OCI-M1 (cell line): ENCODE measurements around the gene LEO1.

ENCODE experiments used
- DNase-seq: peaks from one replicate; lab custom pipeline; 2025; lab: John Stamatoyannopoulos, UW

Gene LEO1

DNA sequence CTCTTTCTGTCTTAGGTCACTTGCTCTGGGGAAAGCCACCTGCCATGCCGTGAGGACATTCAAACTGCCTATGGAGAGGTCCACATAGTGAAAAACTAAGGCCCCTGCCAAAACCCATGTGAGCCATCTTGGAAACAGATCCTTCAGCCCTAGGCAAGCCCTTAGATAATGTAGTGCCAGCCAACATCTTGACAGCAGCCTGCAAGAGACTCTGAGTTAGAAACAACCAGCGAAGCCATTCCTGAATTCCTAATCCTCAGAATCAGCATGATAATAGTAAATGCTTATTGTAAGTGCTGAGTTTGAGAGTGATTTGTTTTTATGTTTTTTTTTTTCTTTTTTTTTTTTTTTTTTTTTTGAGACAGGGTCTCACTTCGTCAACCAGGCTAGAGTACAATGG lies 40.6 kb downstream of the LEO1 start:
- no peak for DNase-seq

DNA sequence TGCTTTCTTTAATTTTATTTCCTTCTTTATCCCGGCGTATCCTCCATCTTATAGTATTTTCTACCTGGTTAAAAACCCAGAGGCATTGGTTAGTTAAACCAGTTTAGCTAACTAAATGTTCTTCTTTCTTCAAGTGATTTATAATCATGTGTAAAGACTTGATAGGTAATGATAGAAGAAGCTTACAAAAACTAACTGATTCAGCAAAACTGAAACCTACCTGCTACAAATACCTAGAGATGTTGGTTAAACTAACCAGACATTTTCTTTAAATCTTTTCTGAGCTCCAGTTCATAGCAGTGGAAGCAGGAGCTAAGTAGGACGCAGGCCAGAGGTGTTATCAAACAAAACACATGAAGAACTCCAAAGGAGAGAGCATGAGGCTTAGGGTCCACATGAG lies 44.8 kb downstream of the LEO1 start:
- no peak for DNase-seq

DNA sequence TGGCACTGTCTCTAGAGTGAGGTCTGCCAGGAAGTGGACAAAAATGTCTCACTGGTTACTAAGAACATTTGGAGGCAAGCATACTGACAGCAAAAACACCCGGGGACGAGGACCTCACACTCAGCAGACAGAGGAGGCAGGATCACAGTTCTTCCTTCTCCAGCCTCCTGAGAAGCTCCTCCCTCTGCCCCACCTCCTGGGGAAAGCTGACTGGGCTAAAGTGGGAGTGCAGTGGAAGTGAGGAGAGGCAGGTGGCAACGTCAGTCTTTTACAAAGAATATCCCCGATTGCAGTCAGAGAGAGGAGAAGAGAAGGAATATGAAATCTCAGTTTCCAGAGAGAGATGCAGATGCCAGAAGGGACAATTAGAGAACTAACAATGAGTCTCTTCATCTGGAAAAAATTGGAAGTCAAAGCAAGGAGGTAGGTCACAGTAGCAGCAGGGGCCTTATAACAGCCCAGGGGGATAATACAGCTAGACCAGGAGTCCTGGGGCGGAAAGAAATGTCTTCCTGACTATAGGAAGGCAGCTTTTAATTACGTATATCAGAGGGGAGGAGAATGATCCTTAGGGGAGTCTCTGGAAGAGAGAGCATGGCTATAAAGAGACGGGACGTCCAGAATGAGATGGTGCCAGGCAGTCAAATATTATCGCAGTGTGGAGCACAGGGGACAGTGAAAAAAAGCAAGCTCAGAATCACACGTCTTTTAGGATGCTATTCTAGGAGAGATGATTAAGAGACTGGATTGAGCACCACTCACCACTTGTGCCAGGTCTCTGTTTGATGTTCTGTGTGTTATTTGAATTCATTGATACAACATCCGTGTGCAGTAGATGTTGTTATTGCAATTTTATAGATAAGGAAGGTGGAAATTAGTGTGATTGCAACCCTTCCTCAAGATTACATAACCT lies 47.2 kb downstream of the LEO1 start:
- no peak for DNase-seq

DNA sequence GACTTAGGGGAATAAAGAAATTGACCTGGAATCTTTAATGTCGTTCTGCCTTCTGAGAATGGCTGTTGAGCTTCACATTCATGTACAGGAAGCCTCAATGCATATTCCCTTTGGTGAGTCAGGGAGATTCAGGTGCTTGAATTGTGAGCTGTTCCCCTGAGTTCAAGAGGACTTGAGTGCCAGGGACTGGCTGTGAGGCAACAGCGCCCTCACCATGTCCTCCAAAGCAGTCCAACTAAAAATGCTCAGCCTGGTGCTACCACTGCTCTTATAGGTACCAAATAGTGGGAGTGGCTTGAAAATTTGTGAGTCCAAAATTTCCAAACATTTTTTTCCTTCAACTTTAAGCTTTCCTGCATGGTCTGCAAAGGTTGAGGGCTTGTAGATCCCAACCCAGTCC lies 54.1 kb downstream of the LEO1 start:
- DNase-seq: peak; percentile 37

DNA sequence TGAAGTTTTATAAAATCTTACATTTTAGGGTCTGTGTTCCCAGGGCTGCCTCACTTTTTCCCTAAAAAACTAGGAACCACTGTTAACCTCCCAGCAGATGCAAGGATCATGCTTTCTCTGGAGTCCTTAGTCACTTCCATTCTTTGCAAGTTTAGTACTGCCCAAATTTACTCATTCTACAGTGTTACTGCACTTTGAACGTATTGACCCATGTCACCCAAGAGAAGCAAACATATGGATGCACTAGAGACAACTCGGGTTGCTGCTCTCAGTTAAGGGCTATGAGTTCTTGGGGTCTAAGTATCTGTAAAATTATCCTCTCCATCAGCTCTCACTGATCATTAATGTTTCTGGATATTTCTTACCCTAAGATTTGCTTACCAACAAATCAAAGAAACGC lies 59.0 kb downstream of the LEO1 start:
- DNase-seq: no peak

DNA sequence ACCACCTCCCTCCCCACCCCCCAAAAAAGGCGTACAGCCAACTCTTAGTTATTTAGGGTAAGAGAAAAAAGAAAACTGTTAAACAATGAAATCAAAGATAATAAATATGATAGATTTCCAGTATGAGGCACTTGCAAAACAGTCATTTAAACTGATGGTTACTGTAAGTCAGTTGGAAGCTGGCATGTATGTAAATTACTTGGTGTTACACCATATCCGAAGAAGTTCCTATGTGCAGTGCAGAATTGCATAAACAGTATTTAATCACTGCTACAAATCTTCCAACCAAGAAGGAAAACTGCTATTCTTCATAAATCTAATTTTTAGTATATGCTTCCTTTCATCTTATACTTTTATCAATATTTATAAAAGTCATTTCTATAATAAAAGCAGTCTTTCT lies 62.0 kb downstream of the LEO1 start:
- DNase-seq: no peak

DNA sequence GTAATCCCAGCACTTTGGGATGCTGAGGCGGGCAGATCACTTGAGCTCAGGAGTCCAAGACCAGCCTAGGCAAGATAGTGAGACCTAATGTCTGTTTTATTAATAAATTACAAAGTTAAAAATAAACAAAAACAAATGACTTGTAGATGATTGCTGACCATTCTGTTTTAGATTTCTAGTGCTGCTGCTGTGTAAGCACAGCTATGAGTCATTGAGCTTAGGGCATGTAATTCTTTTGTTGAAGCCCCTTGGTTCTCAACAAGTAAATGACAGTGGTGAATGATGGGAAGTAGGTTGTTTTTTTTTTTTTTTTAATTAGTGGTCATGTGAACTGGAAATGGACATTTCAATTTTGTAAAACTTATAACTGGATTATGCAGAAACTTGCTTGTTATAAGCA lies 63.3 kb downstream of the LEO1 start:
- DNase-seq: no peak

DNA sequence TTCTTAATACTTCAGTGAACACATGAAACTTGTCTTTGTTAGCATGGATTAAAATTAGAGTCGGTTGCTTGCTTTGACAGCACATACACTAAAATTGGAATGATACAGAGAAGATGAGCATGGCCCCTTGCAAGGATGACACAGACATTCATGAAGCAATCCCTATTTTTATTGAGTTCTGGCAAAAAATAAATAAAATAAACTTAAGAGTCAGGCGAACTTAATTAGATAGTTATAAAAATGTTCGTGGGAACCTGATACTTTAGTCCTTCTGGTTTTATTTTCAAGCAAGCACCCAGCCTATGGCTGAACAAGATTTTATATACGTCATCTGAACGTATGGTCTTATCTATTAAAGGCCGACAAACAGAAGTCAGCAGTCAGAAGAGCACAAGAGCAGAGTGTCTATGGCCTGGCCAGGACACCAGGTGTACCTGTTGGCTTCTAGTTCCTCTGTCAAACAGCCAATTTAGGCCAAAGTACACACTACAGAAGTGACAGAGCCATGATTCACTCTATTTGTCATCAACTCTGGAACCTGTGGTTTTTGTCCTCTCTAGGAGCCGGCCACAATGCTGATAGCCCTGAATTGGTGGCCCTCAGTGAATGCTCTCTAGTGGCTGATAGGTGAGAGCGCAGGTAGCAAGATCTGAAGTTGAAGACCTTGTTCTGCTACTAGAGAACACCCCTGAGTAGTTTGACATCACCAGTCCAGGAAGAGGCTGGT lies 64.3 kb downstream of the LEO1 start:
- peak; percentile 26 for DNase-seq

DNA sequence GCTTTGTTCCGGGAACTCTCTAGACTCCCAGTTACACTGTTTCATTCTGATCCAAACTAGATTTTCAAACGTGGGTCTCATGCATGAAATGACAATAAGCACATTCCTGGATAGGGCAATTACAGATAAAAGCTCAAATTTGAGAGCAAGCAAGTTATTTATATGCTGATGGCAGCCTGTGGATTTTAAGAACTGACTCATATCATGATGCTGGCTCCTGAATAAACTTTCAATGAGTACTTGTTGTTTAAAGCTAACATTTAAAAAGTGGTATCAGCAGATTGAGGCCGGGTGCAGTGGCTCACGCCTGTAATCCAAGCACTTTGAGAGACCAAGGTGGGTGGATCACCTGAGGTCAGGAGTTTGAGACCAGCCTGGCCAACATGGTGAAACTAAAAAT lies 66.6 kb downstream of the LEO1 start:
- no peak for DNase-seq

DNA sequence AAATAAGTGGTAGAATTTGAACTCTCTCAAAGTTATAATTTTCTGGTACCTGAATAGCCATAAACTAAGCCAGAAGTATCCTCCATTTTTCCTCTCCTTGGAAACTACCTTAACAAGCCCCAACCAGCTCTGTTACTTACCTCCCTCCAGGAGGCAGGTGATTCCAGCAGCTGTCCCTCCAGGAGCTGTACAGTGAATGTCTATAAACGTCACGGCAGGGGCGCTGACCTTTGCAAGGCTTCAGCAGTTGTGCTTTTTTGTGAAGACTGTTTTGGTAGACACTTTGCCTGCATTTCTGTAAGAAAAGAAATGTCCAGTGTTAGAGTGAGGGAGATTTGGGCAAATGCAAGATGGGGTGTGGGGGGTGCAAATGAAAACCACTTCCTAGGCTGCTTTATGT lies 67.2 kb downstream of the LEO1 start:
- DNase-seq: no peak

DNA sequence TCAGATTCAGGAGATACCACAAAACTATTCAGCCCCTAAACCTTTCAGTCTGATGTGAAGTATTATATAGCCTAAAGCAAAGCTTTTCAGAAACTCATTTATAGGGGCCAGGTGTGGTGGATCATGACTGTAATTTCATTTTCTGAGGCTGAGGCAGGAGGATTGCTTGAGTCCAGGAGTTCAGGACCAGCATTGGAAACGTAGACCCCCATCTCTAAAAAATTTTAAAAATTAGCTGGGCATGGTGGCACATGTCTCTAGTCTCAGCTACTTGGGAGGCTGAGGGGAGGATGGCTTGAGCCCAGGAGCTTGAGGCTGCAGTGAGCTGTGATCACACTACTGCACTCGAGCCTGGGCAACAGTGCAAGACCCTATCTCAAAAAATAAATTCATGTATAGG lies 82.1 kb downstream of the LEO1 start:
- DNase-seq: no peak

DNA sequence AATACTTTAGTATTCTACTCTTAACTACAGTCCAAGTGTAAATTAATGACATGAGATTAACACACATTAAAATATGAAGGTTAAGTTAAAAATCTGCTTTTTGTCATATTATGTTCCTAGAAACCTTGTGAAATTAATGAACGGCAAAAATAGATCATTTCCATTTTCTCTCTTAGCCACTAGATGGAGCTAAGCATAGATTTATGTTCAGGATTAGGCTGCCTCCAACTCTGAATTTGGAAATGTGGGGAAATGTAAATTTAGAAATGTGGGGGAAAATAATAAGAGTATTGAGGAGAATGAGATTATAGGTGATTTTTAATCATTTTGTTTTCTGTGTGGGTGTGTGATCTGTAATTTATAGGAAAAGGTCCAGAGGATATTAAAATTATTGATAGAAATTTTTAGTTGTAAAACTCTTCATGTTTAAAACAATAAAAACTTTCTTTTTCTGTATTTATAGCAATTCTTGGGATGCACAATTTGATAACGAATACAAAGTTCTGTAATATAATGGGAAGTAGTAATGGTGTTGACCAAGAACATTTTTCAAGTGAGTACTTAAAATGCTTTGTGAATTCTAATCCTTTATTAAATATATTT lies 82.9 kb downstream of the LEO1 start:
- peak; percentile 47 for DNase-seq
